ENCODE measurements around the gene ABHD5.

GRCh38 chr3:43758592-43759225 is 68.0 kb downstream of the ABHD5 start:
- TF ChIP-seq FOXJ3 (CRISPR knock-in tag; IDR thresholded peaks at IDR 0.05) (no peak), POLR2AphosphoS5 (IDR thresholded peaks at IDR 0.05; ENCODE audit: low read depth, low read length) (no peak), CTCF (IDR thresholded peaks at IDR 0.05) (no peak), SIN3A (IDR thresholded peaks at IDR 0.05; ENCODE audit: borderline replicate concordance, low read depth, low read length) (no peak), IRF3 (IDR thresholded peaks at IDR 0.05; ENCODE audit: low read depth, low read length) (no peak), MXI1 (IDR thresholded peaks at IDR 0.05; ENCODE audit: low read depth, low read length) (no peak), RCOR1 (IDR thresholded peaks at IDR 0.05; ENCODE audit: low read length) (no peak), NRF1 (IDR thresholded peaks at IDR 0.05; ENCODE audit: low read depth, low read length) (no peak)
